ENCODE data around the gene MEX3A.

DNA sequence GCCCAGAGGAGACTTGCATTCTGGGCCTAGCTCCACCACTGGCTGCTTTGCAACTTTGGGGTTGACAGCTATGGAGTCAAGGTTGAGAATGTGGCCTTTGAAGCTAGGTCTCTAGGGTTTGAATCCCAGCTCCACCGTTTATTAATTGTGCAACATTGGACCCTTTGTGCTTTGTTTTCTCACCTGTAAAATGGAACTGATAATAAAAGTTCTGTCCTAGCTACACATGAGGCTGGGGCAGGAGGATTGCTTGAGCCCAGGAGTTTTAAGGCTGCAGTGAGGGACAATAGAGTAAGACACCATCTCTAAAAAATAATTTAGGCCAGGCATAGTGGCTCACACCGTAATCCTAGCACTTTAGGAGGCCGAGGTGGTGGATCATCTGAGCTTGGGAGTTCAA lies 17.0 kb upstream of the MEX3A start:
- no peak for TF ChIP-seq POLR2A (IDR thresholded peaks at IDR 0.05)
- TF ChIP-seq, protein P1, sequence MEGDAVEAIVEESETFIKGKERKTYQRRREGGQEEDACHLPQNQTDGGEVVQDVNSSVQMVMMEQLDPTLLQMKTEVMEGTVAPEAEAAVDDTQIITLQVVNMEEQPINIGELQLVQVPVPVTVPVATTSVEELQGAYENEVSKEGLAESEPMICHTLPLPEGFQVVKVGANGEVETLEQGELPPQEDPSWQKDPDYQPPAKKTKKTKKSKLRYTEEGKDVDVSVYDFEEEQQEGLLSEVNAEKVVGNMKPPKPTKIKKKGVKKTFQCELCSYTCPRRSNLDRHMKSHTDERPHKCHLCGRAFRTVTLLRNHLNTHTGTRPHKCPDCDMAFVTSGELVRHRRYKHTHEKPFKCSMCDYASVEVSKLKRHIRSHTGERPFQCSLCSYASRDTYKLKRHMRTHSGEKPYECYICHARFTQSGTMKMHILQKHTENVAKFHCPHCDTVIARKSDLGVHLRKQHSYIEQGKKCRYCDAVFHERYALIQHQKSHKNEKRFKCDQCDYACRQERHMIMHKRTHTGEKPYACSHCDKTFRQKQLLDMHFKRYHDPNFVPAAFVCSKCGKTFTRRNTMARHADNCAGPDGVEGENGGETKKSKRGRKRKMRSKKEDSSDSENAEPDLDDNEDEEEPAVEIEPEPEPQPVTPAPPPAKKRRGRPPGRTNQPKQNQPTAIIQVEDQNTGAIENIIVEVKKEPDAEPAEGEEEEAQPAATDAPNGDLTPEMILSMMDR (IDR thresholded peaks at IDR 0.05): no peak

Data from esophagus squamous epithelium (tissue), 4 donors.